Choroid plexus epithelial cell (primary cell): ENCODE measurements around the gene EME2.

Experiments used
- DNase-seq: peaks from one replicate; pipeline ENCODE4 v3.0.0-alpha.2; 2010; ENCODE audit warnings: low read depth
- H3K4me3 ChIP-seq: 2 replicates; pipeline ENCODE4 v1.5.1; 2011; ENCODE audit warnings: low read depth, mild to moderate bottlenecking, control low read depth, low read length, moderate library complexity
- TF ChIP-seq, protein P1 (sequence below): conservative IDR thresholded peaks from 2 replicates; pipeline ENCODE4 v1.5.1; 2011; ENCODE audit warnings: low read depth, mild to moderate bottlenecking, control low read depth, inconsistent platforms, low read length, moderate library complexity

Gene EME2

DNA sequence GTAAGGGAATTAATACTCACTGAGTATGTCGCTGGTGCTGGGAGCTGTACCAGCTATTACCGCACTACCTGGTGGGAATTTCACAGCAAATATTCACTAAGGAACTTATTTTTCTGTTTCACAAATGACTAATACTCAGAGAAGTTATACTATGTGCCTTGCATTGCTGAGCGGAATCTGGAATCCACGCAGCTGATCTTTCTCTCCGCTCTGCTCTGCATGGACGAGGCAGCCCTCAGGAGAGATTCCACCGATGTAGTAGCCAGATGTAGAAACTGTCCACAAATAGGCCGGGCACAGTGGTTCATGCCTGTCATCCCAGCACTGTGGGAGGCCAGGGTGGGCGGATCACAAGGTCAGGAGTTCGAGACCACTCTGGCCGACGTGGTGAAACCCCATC is 18.4 kb upstream of the EME2 start:
- no peak overlapping the region for H3K4me3 ChIP-seq
- TF ChIP-seq, protein P1, sequence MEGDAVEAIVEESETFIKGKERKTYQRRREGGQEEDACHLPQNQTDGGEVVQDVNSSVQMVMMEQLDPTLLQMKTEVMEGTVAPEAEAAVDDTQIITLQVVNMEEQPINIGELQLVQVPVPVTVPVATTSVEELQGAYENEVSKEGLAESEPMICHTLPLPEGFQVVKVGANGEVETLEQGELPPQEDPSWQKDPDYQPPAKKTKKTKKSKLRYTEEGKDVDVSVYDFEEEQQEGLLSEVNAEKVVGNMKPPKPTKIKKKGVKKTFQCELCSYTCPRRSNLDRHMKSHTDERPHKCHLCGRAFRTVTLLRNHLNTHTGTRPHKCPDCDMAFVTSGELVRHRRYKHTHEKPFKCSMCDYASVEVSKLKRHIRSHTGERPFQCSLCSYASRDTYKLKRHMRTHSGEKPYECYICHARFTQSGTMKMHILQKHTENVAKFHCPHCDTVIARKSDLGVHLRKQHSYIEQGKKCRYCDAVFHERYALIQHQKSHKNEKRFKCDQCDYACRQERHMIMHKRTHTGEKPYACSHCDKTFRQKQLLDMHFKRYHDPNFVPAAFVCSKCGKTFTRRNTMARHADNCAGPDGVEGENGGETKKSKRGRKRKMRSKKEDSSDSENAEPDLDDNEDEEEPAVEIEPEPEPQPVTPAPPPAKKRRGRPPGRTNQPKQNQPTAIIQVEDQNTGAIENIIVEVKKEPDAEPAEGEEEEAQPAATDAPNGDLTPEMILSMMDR = no peak
- no peak for DNase-seq

GRCh38 chr16:1757714-1758461 is 14.7 kb upstream of the EME2 start:
- no peak for DNase-seq
- TF ChIP-seq, protein P1 = no peak

DNA sequence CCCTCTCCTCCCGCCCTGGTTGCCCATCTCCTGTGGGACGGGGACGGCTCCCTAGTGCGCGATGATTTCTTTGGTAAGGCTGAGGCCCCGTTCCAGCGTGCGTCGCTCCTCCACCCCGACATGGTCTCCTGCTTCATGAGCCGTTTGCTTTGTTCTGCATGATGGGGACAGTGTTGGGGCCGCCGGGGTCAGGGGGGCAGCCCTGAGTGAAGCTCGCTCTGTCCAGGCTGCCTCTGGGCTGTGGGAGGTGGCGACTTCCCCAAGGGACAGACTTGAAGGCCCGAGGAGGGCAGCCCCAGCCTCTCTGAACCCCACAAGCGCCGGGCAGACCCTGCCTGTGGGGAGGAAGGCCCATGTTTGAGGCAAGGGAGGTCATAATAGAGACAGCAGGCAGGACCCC is 13.7 kb upstream of the EME2 start:
- no peak for DNase-seq
- no peak overlapping the region for H3K4me3 ChIP-seq
- TF ChIP-seq, protein P1 = no peak

More at GRCh38 chr16:1757714-1758461, 14.7 kb upstream of the EME2 start:
- H3K4me3 ChIP-seq = no peak overlapping the region

DNA sequence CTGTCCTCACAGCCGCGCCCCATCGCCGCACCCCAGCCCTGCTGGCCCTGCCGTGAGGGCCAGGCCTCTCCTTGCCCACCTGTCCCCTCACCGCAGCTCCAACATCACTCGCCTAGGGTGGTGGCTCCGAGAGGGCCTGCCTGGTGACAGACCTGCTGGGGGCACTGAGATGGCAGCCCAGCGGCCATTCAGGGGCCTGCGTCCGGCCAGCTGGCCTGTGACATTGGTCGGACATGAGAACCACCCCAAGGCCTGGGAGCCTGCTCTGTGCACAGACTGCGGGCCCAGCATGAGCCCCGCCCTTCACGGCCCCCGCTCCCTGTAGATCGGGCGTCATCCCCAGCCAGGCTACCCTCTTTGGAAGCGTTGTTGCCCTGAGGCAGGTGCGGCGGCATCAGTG is 13.1 kb upstream of the EME2 start:
- H3K4me3 ChIP-seq = no peak overlapping the region
- no peak for DNase-seq
- TF ChIP-seq, protein P1 = no peak

GRCh38 chr16:1760911-1761310 is 11.7 kb upstream of the EME2 start:
- DNase-seq = no peak
- no peak overlapping the region for H3K4me3 ChIP-seq
- TF ChIP-seq, protein P1 = no peak

GRCh38 chr16:1761751-1762150 is 10.9 kb upstream of the EME2 start:
- TF ChIP-seq, protein P1 = no peak
- no peak for DNase-seq
- H3K4me3 ChIP-seq = no peak overlapping the region
